HG03439 (cell line): ENCODE data around the gene KRT5.

ENCODE experiments used
- ATAC-seq: cut with Tn5 transposase; IDR thresholded peaks from one replicate; pipeline ENCODE4 v1.9.1; 2021; ENCODE audit warnings: mild to moderate bottlenecking, moderate library complexity; ENCODE audit not compliant: unreplicated experiment

KRT5 gene

DNA sequence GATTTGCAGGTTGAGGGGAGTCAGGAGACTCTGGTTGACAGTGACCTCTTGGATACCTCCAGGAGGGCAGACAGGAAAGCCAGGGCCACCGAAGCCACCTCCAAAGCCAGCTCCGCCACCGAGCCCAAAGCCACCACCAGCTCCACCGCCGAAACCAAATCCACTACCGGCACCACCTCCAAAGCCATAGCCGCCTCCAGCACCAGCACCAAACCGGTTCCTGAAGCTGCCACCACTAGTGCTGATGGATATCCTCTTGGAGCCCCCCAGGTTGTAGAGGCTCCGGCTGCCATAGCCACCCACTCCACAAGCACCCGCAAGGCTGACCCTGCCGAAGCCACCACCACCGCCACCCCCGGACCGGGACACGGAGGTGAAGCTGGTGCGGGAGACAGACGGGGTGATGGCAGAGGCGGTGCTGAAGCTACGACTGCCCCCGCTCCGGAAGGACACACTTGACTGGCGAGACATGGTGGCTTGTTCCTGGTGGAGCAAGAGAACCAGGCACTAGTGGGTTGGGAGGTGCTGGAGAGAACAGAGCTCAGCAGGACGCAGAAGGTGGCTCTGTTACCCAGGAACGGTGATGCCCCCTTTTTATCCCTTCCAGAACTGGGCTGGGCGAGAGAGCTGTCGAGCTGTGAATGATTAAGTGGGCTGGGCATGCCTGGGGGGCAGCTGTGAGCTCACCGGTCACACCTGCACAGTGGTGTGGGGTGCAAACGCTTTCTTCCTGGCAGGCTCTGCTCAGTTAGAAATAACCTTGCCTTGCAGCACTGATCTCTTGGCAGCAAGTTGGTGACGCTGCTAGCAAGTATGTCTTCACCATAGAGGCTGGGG is at the start of gene KRT5:
TSS of gene KRT5 (minus strand) at position 569 of the 837 bp plus-strand sequence. CDS start at position 471, 98 bp downstream.
- no peak for ATAC-seq

- ATAC-seq = no peak
These were observed 47.9 kb upstream of the KRT5 start for GRCh38 chr12:52568111-52568510.

DNA sequence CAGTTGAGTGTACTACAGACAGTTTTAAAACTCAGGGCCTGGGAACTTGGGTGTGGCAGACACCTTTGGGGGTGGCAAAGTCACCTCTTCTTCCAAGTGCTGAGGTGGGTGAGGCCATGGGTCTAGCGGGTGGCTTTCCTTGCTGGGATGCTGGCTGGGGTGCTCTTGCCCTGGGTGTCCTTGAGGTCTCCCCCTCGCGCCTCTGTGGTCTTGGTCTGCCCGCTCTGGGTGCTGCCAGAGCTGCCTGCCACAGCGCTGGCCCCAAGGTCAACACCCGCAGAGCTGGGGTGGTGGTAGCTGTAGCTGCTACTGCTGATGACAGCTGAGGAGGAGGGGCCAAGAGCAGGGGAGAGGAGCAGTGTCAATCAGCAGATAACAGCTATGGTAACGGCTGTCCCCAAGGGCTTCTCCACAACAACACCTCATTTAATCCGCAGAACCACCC is 46.7 kb upstream of the KRT5 start:
- no peak for ATAC-seq

DNA sequence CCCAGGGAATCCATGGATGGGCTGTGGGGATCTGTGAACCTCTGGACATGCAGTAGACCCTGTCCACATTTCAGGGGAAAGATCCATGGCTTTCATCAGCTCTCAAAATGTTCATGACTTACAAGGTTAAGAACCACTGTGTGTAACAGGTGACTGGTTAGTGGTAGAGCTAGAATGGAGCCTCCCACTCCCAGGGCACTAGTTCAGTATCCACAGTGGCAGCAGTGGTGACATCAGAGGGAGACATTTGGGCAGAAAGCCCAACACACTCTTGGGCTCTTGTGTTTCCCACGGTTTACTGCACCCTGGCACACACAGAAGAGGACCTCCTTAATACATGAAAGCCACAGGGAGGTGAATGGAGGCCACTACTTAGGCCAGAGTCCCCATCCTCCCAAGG is 44.4 kb upstream of the KRT5 start:
- ATAC-seq = no peak

DNA sequence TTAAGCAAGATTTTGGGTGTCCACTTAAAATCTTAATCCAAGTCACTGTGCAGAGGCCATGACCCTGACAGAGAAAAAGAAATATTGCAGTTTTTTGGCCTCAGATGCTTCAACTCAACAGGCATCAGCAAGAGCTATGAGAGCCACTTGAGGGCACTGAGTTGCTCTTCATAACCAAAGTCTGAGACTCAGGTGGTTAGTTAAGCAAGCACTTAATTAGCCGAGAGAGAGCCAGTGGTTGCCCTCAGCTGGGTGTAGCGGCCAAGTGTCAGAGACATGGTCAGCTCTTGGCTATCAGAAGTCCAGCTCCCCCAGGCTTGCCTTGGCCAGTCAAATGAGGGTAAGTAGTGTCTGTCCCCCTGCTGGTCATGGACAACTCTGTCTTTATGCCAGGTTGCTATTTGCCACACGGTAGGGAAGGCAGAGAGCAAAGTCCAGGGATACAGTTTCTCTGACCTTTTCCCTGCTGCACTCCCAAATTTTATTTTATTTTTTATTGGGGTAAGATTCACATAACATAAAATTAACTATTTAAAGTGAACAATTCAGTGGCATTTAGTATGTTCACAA is 41.8 kb upstream of the KRT5 start:
- ATAC-seq = no peak

DNA sequence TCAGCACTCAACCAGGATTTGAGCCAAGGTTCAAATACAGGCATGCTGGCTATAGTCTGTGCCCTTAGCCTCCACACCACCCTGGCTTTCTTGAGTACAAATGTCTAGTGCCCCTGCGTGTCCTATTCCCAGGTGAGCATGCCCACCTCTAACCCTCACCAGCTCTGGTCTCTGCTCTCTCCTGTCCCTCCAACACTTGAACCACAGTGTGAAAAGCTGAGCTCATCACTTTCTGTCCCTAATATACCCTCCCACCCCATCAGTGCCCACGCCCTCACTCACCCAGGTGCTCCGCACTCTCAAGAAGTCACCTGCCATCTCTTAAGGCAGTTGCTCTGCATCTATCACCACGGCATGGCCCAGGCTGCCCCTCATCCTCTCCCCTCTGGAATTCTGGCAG is 39.8 kb upstream of the KRT5 start:
- ATAC-seq = no peak

GRCh38 chr12:52558781-52559445 is 38.7 kb upstream of the KRT5 start:
- ATAC-seq = no peak

- ATAC-seq = no peak
These were observed 37.3 kb upstream of the KRT5 start for GRCh38 chr12:52557476-52557875.

DNA sequence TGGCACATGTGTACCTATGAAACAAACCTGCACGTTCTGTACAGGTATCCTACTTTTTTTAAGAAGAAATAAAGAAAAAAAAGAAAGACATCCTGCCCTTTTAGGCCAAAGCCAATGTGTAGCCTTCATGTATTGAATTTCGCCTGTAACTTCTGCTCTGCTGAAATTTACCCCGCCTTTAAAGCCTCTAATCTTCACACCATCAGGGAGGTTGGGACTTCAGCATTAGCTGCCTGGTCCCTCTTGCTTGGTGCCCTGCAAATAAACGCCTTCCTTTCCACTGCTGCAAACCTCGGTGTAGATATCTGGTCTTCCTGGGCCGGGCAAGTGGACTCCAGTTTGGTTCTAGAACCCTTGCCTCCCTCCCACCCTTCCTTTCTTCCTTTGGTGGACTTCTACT is 35.4 kb upstream of the KRT5 start:
- ATAC-seq = no peak

- ATAC-seq = no peak
These were observed 32.5 kb upstream of the KRT5 start, which contains the start of gene KRT71 for GRCh38 chr12:52552681-52553195. Gene KRT71 (minus strand): TSS chr12:52553145. CDS start chr12:52553077, 68 bp downstream.

GRCh38 chr12:52552055-52552454 is 31.9 kb upstream of the KRT5 start:
- no peak for ATAC-seq

DNA sequence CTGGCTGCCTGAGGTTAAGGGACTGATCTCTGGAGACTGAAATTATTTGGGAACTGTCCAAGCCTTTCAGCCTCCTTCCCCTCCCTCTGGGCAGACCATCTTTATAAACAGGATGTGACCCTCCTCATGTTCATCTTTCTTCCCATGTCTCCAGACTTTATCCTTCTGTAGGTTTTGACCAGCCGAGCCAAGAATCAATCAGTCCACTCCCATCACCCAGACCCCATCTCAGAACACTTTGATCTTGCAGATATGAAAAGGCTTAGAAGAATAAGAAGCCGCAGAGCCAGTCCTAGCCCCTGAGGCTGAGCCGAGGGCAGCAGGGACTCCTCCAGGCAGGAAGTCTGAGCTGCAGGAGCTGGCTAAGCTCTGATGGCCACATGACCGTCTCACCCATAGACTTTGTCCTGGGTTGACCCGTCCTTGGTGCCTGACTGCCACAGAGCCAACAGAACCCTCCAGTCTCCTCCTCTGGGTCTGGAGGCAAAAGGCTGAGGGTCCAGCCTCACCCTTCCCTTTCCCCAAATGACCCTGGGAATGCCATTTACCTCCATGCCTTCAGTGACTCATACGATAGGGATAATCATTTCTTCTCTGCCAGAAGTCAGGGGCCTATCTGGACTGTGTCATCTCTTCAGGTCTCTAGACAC is 31.1 kb upstream of the KRT5 start:
- ATAC-seq = no peak

DNA sequence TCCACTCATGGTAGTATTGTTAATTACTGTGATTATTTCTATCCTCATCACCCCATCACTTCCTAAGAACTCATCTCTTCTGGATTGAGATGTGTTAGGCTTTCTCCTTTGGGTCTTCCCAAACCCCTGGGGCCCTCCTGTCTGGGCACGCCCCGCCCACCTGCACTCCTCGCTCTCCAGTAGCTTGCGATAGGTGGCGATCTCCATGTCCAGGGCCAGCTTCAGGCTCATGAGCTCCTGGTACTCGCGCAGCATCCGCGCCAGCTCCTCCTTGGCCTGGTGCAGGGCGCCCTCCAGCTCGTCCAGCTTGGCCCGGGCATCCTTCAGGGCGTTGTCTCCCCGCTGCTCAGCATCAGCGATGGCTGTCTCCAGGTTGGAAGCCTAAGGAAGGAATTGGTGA is 25.9 kb upstream of the KRT5 start:
- ATAC-seq = no peak

- no peak for ATAC-seq
These were observed 24.0 kb upstream of the KRT5 start for GRCh38 chr12:52543985-52544883.

GRCh38 chr12:52542785-52543318 is 22.7 kb upstream of the KRT5 start:
- no peak for ATAC-seq

DNA sequence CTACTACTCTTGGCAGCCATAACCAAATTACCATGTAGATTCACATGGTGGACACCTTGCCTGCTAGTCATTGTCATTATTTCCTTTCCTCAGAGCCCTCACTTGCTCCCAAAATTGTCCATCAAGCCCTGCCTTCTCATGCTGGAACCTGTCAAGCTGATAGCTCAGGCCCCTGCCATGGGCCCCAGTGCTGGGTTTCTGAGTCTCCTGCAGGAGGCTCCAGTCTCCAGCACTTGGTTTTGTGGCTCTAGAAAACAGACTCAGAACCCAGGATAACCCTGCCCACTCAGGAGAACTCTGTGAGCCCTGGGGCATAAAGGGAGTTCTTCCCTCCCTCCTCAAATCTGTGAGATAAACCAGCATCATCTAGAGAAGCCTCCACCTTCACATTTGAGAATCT is 22.0 kb upstream of the KRT5 start:
- no peak for ATAC-seq

GRCh38 chr12:52541709-52542108 is 21.5 kb upstream of the KRT5 start:
- ATAC-seq = no peak

DNA sequence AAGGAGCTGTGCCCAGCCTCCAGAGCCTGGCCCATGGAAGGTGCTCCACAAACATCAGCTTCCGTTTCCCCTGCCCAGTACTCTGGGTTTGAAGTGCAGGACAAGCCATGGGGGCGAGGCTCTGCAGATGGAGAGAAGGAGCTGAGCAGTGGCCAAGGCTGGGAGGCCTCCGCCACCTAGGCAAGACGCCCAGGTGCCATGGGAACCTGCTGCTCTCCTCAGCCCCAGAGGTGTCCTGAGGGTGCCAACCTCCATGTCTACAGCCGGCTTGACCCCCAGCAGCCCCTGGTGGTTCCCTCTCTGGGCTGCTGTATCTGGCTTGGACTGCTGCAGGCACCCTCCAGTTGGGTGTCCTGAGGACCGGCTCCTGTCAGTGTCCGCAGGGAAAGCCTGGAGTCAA is 20.3 kb upstream of the KRT5 start:
- no peak for ATAC-seq

DNA sequence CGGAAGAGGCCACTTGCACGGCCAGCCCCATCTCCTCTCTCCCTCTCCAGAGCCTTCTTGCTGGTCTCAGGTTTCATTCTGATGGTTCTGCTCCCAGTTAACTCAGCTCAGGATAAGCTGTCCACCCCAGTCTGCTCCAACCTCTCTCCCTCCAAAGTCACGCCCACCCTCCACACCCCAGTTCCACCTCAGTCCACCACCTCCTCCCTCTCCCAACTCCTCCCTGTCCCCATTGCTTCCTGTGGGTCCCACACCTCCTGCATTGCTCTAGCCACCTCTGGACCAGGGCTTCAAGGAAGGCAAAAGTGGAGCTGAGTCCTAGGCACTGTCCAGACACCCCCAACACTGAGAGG is 19.6 kb upstream of the KRT5 start:
- no peak for ATAC-seq
